ENCODE measurements around the gene MAB21L3.

Gene MAB21L3

DNA sequence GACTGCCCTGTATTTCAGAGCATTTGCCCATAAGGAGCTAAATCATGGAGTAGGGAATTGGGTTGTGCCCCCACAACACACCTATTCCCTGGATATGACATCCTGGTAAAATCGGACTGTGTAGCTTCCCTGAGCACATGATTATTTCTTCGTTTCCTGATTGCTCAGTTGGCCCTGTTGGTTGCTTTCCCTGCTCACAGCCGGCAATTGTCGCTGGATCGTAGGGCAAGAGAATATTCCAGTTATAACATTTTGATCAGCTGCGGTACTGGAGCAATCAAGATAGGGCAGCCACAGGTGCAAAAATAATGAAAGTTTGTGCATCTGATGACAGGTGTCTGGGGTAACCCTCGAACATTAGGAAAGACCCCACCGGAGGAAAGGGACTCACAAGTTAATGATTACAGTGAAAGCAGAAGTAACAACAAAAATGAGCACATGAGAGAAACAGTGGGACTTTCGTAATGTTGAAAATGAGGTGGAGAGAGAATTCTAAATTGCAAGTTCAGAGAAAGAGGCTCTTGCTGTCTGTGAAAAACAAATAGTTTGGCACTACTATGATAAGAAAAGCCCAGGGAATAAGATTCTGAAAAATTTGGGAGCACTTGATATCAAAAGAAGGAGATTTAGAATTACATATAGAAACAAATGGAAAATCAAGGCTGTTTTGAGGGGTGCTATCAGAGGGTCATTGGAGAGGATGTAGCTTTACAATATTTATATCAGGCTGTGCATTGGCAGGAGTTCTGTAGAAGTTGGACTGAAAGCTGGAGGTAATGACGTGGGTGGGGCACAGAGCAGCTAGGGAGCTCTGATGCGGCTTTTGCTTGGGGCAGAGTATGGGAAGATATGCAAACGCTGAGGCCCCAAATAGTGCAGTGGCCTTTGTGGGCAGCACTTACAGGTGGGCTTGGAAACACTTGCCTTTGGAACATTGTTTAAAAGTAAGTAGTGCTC, at the start of gene MAB21L3:
MAB21L3 (plus strand) TSS at position 833 of the 957 bp plus-strand sequence. CDS start 1,217 bp downstream, outside the sequence.
- no peak for DNase-seq (ENCODE audit: low read depth in 2 of 2, low spot score in 1 of 2)

DNA sequence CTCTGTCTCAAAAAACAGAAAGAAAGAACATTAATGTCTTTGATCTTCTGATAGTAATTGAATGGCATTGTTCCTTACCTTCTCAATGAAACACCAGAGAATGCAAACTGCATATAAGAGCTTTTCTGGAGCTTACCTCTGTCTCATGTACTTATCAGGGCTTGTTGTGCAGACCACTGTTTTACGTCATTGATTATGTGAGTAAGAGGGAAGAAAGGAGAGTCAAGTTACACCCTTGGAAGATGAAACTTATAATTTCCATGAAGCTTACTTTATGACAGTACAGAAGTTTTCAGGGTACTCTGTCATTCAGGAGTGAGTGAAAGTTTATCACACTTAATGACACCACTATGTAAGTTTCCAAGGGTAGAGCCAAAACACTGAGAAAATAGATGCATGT, 49.0 kb upstream of the MAB21L3 start:
- no peak for DNase-seq (ENCODE audit: low read depth in 2 of 2, low spot score in 1 of 2)

DNA sequence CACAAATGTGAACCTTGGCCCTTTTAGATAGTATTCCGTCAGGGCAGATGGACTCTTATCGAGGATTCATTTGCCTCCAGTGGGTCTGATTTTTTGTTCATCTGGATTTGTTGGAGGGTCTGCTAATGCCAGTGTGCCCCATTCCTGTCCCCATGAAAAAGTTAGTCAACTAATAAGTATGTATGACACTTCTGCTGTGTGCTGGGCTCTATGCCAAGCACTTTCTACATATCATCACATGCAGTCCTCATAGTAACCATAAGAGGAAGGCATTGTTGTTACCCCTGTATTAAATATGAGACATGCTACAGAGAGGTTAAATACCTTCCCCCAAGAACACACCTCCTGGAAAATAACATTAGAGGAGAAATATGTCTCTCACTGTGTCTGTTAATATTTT, 46.6 kb upstream of the MAB21L3 start:
- no peak for DNase-seq (ENCODE audit: low read depth in 2 of 2, low spot score in 1 of 2)

DNA sequence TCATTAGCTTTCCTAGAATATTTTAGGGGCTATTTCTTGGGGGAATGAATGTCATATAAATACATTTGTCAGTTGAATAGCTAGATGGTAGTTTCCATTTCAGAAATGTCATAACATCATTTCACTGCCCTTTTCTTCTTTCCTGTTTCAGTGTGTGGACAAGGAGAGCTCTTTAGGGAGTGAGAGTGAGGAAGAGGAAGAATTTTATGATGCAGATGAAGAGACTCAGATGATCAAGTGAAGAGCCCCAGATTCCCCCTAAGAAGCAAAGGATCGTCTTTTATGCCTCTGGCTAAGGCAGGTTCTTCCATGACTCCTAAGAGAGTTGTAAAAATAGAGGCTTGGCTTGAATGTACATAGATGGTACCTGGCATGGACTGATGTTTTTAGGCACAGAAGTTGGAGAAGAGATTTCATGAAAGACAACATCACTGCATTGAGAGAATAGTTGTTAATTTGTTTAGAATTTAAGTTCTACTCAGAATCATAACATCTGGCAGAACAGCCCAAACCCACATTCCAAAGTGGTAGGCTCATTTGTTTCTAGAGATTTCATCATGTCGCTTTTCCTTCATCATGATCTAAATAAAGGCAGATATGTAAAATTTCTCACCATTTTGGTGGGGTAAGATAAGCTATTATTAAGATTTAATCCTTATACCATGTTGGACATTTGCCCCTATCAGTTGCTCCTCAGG, 44.2 kb upstream of the MAB21L3 start:
- DNase-seq (ENCODE audit: low read depth in 2 of 2, low spot score in 1 of 2), result no peak

GRCh38 chr1:116067566-116067890, 43.7 kb upstream of the MAB21L3 start:
- no peak for DNase-seq (ENCODE audit: low read depth in 2 of 2, low spot score in 1 of 2)

GRCh38 chr1:116075575-116075974, 35.6 kb upstream of the MAB21L3 start:
- DNase-seq (ENCODE audit: low read depth in 2 of 2, low spot score in 1 of 2), result no peak

DNA sequence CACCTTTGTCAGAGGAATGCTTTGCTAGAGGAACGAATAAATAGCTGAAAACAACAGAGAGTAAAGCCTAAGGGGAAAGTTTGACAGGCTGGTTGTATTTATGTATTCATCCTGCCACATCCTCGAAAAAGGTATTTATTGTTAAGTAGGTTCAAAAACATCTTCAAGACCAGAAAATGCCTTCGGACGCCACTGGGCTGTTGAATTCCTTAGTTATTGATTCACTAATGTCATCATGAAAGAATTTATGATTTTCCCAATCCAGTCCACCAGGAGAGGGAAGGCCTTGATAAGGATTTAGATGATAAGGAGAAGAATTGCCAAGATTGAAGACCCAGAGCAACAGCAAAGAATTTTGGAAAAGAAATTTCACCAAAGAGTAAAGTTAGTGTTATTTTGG, 35.2 kb upstream of the MAB21L3 start:
- DNase-seq (ENCODE audit: low read depth in 2 of 2, low spot score in 1 of 2), result no peak

DNA sequence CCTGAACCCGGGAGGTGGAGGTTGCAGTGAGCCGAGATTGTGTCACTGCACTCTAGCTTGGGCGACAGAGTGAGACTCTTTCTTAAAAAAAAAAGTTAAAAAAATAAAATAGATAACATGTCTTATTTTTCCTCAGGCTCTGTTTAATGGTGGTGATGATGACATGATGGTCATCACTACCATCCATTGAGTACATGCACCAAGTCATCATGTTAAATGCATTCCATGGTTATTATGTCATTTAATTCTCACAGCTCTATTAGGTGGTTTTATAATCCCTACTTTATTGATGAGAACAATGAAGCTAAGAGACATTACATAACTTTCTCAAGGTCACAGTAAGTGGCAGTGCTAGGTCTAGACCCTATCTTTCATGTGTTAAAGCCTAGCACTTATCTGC, 34.4 kb upstream of the MAB21L3 start:
- DNase-seq (ENCODE audit: low read depth in 2 of 2, low spot score in 1 of 2), result no peak

GRCh38 chr1:116078699-116079223, 32.4 kb upstream of the MAB21L3 start:
- DNase-seq (ENCODE audit: low read depth in 2 of 2, low spot score in 1 of 2), result no peak

GRCh38 chr1:116087628-116088027, 23.6 kb upstream of the MAB21L3 start:
- no peak for DNase-seq (ENCODE audit: low read depth in 2 of 2, low spot score in 1 of 2)

DNA sequence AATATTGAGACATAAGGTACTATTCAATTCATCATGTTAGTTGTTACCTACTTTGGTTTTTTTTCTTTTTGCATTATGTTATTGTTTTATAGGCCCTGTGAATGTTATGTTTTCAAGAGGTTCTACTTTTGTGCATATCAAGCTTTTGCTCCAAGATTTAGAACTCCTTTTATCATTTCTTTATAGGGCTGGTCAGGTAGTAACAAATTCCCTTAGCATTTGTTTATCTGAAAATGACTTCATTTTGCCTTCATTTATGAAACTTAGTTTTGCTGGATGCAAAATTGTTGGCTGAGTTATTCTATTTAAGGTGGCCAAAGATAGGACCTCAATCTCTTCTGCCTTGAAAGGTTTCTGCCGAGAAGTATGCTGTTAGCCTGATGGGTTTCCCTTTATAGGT, 21.3 kb upstream of the MAB21L3 start:
- no peak for DNase-seq (ENCODE audit: low read depth in 2 of 2, low spot score in 1 of 2)

DNA sequence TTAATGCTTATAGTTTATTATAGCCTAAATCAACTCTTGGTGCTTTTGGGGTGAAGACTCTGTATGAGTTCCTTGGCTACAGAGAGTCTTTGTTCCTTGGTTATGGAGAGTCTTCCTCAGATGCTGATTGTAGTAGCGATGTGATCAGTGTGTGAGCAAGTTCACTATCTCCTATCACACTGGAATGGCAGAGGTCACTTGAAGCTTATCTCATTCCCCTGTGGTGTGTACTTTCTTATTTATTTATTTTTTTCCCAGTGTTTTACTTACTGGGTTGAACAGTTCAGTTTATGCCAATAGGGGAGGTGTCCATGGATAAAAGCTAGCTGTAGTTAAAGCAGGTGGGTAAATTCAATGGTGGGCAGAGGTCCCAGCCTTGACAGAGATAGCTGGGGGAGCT, 20.1 kb upstream of the MAB21L3 start:
- DNase-seq (ENCODE audit: low read depth in 2 of 2, low spot score in 1 of 2), result no peak

DNA sequence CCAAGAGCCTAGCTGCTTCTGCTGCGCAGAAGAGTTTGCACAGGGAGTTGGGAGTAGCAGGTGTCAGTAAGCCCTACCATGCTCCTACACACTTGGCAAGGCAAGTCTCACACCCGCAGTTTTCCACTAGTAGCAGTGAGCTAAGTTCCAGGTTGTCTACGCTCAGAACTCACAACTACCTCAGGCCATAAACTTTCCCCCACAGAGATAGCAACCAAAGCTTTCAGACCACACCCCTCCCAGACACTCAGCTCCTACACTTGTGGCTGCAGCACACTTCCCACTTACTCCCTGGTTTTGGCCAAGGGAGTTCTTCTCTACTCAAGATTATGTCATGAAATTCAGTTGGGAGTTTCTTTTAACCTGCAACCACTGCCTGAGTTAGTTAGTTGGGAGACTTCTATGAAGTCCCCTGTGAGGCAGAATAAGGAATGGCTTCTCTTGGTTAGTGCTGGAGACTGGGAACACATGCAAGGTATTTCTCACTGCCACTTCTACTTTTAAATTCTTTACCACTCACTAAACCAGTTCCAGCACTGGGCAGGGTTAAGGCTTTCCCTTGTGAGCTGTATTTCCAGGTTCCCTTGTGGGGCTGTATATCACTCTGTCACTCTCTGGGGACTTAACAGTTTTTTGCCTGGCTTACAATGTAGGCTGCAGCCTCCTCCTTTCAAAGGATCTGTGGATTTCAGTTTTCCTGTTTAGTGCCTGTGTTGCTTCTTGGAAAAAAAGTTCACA, 18.3 kb upstream of the MAB21L3 start:
- DNase-seq (ENCODE audit: low read depth in 2 of 2, low spot score in 1 of 2), result no peak

GRCh38 chr1:116095027-116095426, 16.2 kb upstream of the MAB21L3 start:
- DNase-seq (ENCODE audit: low read depth in 2 of 2, low spot score in 1 of 2), result no peak

- DNase-seq (ENCODE audit: low read depth in 2 of 2, low spot score in 1 of 2), result no peak
These were observed 15.1 kb upstream of the MAB21L3 start for GRCh38 chr1:116096013-116096618.

DNA sequence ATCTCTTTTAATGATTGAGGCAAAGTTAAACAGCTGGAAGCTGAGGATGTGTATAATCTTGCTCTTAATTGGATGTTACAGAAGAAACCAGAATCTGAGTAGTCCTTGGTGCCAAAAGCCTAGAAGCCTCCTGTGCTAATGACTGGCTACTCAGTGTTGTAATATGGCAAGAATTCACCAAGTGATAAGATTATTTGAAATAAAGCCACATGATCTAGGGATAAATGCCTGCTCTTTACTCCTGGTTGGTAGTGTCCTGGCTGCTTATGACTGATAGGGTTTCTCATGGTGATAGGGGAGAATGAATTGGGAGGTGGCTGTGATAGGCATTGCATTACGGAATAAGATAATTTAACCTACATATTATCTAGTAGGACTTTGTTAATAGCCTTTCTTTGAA, 13.6 kb upstream of the MAB21L3 start:
- DNase-seq (ENCODE audit: low read depth in 2 of 2, low spot score in 1 of 2), result no peak

DNA sequence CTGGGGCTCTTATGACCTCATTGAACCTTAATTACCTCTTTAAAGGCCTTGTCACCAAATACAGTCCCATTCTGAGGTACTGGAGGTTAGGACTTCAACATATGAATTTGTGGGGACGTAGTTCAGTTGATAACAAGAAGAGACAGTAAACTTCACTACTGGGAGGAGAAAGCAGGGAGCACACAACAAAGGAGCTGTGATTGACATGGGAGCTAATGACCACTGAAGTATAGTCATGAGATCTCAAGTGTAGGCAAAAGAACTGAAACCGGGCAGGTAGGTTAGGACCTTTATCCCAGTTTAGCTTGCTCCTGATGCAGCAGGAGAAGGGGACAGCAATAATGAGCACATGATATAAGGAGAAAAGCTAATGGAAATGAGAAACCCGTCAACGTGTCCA, 11.8 kb upstream of the MAB21L3 start:
- no peak for DNase-seq (ENCODE audit: low read depth in 2 of 2, low spot score in 1 of 2)

DNA sequence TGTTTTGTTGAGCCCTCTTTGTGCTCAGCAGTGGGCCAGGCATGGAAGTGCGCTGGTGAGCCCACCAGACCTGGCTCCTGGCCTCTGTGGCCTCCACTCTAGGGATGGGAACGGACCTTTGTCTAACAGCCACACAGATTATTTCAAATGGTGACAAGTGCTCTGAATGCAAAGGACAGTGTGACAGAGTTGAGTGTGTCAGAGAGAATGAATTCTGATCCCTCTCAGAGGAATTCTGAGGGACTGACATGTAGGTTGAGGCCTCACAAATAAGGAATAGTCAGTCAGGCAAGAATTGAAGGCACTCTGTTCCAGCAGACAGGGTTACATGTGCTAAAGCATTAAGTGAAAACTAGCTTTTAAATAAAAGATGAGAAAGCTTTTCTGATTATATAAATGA, 11.3 kb upstream of the MAB21L3 start:
- no peak for DNase-seq (ENCODE audit: low read depth in 2 of 2, low spot score in 1 of 2)

GRCh38 chr1:116104667-116105066, 6.5 kb upstream of the MAB21L3 start:
- DNase-seq (ENCODE audit: low read depth in 2 of 2, low spot score in 1 of 2), result no peak

DNA sequence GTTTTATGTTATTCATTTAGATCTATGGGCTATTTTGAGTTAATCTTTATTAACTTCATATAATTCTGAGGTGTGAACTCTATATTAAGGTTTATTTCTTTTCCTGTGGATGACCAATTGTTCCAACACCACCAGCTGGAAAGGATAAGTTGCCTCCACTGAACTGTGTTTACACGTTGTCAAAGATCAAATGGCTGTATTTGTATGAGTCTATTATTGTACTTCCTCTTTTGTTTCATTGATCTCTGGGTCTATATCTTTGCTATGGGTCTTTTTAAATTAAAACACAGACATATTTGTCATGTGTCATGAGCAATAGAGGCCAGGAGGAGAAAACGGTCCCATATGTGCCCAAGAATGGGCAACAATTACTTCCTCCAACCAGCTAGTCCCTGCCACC, 5.2 kb upstream of the MAB21L3 start:
- DNase-seq (ENCODE audit: low read depth in 2 of 2, low spot score in 1 of 2), result no peak

- DNase-seq (ENCODE audit: low read depth in 2 of 2, low spot score in 1 of 2), result no peak
These were observed 4.6 kb upstream of the MAB21L3 start for GRCh38 chr1:116106646-116107045.
